Measurements from ENCODE around the gene SNRPA.

SNRPA gene

GRCh38 chr19:40801426-40802299, 50.7 kb downstream of the SNRPA start:
- H3K27ac ChIP-seq = no peak overlapping the region
- in situ Hi-C loops (cut with HindIII; ENCODE audit: low pct_ligation_motif_present, low sequenced_read_pairs) = no loop called here
- no peaks in the 10 kb centered on the region for H3K27me3 ChIP-seq (replicated peaks)
- H3K4me3 ChIP-seq (ENCODE audit: low read depth, low read length) = peak overlapping the region; percentile 22
- H3K36me3 ChIP-seq (replicated peaks) = peaks cover 29% of the 10 kb centered on the region
- TF ChIP-seq CTCF (IDR thresholded peaks at IDR 0.05; ENCODE audit: low read depth, low read length, missing control alignments) = no peak
- no peak for DNase-seq

GRCh38 chr19:40802300-40803169, 51.5 kb downstream of the SNRPA start:
- in situ Hi-C loops (cut with HindIII; ENCODE audit: low pct_ligation_motif_present, low sequenced_read_pairs) = no loop called here
- Histone ChIP-seq H3K27ac (no peak overlapping the region), H3K36me3 (replicated peaks) (peaks cover 35% of the 10 kb centered on the region), H3K4me3 (ENCODE audit: low read depth, low read length) (peak overlapping the region; percentile 18), H3K27me3 (replicated peaks) (no peaks in the 10 kb centered on the region)
- no peak for TF ChIP-seq CTCF (IDR thresholded peaks at IDR 0.05; ENCODE audit: low read depth, low read length, missing control alignments)
- no peak for DNase-seq

GRCh38 chr19:40803170-40803856, 52.3 kb downstream of the SNRPA start:
- DNase-seq = no peak

GRCh38 chr19:40803857-40804782, 53.1 kb downstream of the SNRPA start:
- no peak for TF ChIP-seq CTCF (IDR thresholded peaks at IDR 0.05; ENCODE audit: low read depth, low read length, missing control alignments)
- Histone ChIP-seq H3K4me3 (ENCODE audit: low read depth, low read length) (no peak overlapping the region), H3K27ac (no peak overlapping the region), H3K27me3 (replicated peaks) (no peaks in the 10 kb centered on the region), H3K36me3 (replicated peaks) (peaks cover 49% of the 10 kb centered on the region)
- no peak for DNase-seq
- in situ Hi-C loops (cut with HindIII; ENCODE audit: low pct_ligation_motif_present, low sequenced_read_pairs) = no loop called here

More at GRCh38 chr19:40803170-40803856, 52.3 kb downstream of the SNRPA start:
- TF ChIP-seq CTCF (IDR thresholded peaks at IDR 0.05; ENCODE audit: low read depth, low read length, missing control alignments) = no peak
- H3K36me3 ChIP-seq (replicated peaks) = peaks cover 42% of the 10 kb centered on the region
- no peaks in the 10 kb centered on the region for H3K27me3 ChIP-seq (replicated peaks)
- H3K4me3 ChIP-seq (ENCODE audit: low read depth, low read length) = no peak overlapping the region
- in situ Hi-C loops (cut with HindIII; ENCODE audit: low pct_ligation_motif_present, low sequenced_read_pairs) = no loop called here
- H3K27ac ChIP-seq = no peak overlapping the region

GRCh38 chr19:40804783-40805242, 53.8 kb downstream of the SNRPA start:
- peaks cover 56% of the 10 kb centered on the region for H3K36me3 ChIP-seq (replicated peaks)

More at GRCh38 chr19:40804783-40805242, 53.8 kb downstream of the SNRPA start:
- H3K4me3 ChIP-seq (ENCODE audit: low read depth, low read length) = no peak overlapping the region
- H3K27me3 ChIP-seq (replicated peaks) = no peaks in the 10 kb centered on the region
- H3K27ac ChIP-seq = no peak overlapping the region
- peak; percentile 29 for TF ChIP-seq CTCF (IDR thresholded peaks at IDR 0.05; ENCODE audit: low read depth, low read length, missing control alignments)
- in situ Hi-C loops (cut with HindIII; ENCODE audit: low pct_ligation_motif_present, low sequenced_read_pairs) = no loop called here
- DNase-seq = no peak

All from brain microvascular endothelial cell (primary cell).